HK-2 (cell line): ENCODE measurements around the gene PYGO1.
"Not testable (repeated sequence)": the region's sequence is repeated elsewhere in the genome, so short reads cannot be mapped to it uniquely, and the experiment has no call there.

Experiments used
- DNase-seq: peaks from one replicate; pipeline ENCODE4 v3.0.0-alpha.2; 2018; ENCODE audit not compliant: unreplicated experiment

The PYGO1 gene

GRCh38 chr15:55564347-55565145 lies 23.6 kb downstream of the PYGO1 start:
- DNase-seq = no peak

- DNase-seq = no peak
Observed at GRCh38 chr15:55562601-55563000, 25.5 kb downstream of the PYGO1 start.

- no peak for DNase-seq
Observed at GRCh38 chr15:55555089-55555488, 33.1 kb downstream of the PYGO1 start.

GRCh38 chr15:55552926-55553325 lies 35.2 kb downstream of the PYGO1 start:
- peak; percentile 28 for DNase-seq

GRCh38 chr15:55552451-55552850 lies 35.7 kb downstream of the PYGO1 start:
- DNase-seq = no peak

- no peak for DNase-seq
Observed at GRCh38 chr15:55549305-55549704, 38.8 kb downstream of the PYGO1 start.

- DNase-seq = no peak
Observed at GRCh38 chr15:55546718-55547117, 41.4 kb downstream of the PYGO1 start.

GRCh38 chr15:55535436-55535835 lies 52.7 kb downstream of the PYGO1 start:
- no peak for DNase-seq

GRCh38 chr15:55532944-55533343 lies 55.2 kb downstream of the PYGO1 start:
- no peak for DNase-seq

- DNase-seq = peak; percentile 30
Observed at GRCh38 chr15:55530861-55531313, 57.3 kb downstream of the PYGO1 start.

- DNase-seq = no peak
Observed at GRCh38 chr15:55528812-55529211, 59.3 kb downstream of the PYGO1 start.

- DNase-seq = no peak
Observed at GRCh38 chr15:55527150-55527549, 61.0 kb downstream of the PYGO1 start.

- DNase-seq = peak; percentile 24
Observed at GRCh38 chr15:55526559-55527036, 61.5 kb downstream of the PYGO1 start.

- DNase-seq = no peak
Observed at GRCh38 chr15:55522742-55523450, 65.2 kb downstream of the PYGO1 start.

- DNase-seq = no peak
Observed at GRCh38 chr15:55518641-55519040, 69.5 kb downstream of the PYGO1 start.

- no peak for DNase-seq
Observed at GRCh38 chr15:55518009-55518408, 70.1 kb downstream of the PYGO1 start.

GRCh38 chr15:55515991-55516776 lies 72.0 kb downstream of the PYGO1 start:
- DNase-seq = no peak

- no peak for DNase-seq
Observed at GRCh38 chr15:55515491-55515890, 72.7 kb downstream of the PYGO1 start.

- DNase-seq = no peak
Observed at GRCh38 chr15:55514414-55514850, 73.7 kb downstream of the PYGO1 start.

GRCh38 chr15:55513621-55514413 lies 74.3 kb downstream of the PYGO1 start:
- not testable (repeated sequence) for DNase-seq

GRCh38 chr15:55513152-55513551 lies 75.0 kb downstream of the PYGO1 start:
- DNase-seq = no peak
